HuH-7 (cell line): ENCODE measurements around the gene DBR1.

Experiments used
- DNase-seq: peaks from one replicate; pipeline ENCODE4 v3.0.0; 2011; ENCODE audit warnings: low spot score

Gene DBR1, protein sequence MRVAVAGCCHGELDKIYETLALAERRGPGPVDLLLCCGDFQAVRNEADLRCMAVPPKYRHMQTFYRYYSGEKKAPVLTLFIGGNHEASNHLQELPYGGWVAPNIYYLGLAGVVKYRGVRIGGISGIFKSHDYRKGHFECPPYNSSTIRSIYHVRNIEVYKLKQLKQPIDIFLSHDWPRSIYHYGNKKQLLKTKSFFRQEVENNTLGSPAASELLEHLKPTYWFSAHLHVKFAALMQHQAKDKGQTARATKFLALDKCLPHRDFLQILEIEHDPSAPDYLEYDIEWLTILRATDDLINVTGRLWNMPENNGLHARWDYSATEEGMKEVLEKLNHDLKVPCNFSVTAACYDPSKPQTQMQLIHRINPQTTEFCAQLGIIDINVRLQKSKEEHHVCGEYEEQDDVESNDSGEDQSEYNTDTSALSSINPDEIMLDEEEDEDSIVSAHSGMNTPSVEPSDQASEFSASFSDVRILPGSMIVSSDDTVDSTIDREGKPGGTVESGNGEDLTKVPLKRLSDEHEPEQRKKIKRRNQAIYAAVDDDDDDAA

DNA sequence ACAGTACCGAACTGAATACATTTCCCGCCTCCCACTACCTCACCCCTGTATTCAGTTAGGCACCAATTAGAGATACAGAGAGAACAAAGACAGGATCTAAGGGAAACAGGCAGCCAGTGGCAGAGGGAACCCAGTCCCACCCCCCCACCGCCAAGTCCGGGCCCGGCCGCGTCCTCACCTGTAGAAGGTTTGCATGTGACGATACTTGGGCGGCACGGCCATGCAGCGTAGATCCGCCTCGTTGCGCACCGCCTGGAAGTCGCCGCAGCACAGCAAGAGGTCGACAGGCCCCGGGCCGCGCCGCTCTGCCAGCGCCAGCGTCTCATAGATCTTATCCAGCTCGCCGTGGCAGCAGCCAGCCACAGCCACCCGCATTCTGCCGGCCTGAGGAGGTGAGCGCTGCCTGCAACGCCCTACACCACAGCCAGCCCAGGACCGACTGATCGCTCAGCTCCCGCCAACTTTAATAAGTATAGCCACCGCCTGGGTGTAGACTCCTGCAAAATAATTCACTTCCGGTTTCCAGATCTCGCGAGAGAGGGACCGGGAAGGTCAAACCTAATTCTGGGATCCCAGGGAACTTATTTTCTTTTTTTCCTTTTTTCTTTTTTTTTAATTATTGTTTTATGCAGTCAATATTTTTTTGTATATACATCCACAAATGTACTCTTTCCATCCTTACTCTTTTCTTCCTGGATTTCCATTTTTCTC is at the start of gene DBR1:
TSS of gene DBR1 (minus strand) at position 501 of the 711 bp plus-strand sequence. CDS start at position 375, 126 bp downstream.
- peak; percentile 73 for DNase-seq

DNA sequence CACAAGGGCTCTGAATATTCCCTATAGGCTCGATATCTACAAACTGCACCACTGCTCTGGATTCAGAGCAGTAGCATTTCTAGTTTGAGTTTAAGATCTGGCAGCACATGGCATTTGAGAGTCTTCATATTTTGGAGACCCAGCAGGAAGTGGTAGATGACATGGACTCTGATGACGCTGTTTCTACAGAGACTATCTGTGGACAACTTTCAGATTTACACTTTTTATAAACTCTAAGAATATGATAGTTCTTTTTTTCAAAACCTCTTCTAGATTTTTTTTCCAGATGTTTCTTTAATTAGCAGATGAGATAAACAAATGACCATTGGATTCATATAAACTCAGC is 48.2 kb upstream of the DBR1 start:
- DNase-seq: no peak

DNA sequence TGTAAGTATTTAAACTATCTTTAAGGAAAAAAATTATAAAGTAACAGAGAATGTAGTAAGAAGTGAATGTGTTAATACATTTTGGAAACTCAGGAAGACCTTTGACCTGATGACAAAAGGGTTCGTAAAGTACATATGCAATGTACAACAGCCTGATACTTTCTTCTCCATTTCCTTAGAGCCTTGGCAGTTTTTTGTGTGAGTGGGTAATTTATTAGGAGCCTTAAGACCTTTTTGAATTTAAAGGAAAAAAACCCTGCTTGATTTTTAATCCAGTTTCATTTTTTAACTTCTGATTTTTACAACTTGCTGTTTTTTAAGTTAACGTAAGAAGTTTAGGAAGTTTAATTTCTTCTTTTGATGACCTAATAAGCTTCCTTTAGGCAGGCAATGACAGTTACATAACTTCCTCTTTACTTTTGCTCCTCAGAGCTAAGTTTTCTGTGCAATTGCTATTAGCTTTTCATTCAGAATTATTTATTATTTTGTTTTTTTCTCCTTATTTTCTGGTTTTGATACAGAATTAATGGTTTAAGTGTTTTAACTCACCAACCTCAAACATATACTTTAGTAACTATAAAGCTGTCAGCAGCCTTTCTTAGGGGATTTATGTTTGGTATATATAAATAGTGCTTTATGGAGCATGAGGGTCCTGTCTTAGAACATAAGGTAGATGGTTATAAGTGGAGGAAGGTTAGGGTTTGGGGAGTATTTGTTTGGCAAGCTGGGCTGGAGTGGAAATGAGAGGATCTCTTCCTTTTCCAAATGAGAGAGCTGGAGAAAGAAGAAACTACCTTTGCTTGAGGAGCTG is 47.6 kb upstream of the DBR1 start:
- DNase-seq: no peak

DNA sequence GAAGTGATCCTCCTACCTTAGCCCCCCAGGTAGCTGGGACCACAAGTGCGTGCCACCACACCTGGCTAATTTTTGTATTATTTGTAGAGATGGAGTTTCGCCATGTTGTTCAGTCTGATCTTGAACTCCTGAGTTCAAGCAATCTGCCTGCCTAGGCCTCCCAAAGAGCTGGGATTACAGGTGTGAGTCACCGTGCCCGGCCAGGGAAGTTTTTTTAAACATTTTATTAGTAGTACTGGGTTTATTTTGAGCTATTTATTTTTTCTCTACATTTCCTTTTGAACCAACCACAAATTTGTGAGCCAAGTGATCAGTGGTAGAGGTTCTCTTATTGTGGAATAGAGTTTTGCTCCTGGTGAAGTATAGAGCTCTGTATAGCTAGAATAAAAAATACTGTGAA is 46.1 kb upstream of the DBR1 start:
- DNase-seq: no peak

DNA sequence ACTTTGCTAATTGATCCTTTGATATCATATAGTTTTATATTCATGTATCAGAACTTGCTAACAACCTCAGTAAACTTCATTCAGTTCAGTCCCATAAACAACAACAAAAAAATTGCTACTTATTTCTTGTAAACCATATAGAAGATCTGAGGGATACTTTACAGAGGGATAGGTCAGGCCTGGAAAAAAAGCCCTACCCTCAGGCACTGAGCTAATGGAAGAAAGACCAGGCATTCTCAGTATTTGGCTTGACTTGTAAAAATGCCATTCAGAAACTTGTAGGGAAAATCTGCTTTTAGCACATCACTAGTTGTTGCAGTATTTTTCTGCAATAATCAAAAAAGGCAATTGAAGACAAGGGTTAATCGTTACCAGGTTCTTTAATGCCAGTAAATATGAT is 45.5 kb upstream of the DBR1 start:
- no peak for DNase-seq

DNA sequence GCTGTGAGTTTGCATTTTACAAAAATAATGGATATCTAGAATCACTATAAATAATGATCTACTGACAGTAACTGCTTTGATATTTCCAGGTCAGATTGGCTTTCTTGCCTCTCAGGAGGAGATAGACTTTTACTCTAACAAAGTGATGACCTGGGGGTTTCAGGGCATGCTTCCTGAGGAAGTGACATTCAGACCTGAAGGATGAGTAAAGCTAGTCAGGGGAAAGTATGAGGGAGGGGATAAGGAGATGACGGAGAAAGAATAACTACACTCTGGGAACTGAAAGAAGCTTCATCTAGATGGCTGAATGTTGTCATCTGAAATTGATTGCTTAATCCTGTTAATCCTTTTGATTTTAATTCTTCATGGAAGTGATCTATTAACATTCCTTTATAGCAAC is 44.5 kb upstream of the DBR1 start:
- no peak for DNase-seq

DNA sequence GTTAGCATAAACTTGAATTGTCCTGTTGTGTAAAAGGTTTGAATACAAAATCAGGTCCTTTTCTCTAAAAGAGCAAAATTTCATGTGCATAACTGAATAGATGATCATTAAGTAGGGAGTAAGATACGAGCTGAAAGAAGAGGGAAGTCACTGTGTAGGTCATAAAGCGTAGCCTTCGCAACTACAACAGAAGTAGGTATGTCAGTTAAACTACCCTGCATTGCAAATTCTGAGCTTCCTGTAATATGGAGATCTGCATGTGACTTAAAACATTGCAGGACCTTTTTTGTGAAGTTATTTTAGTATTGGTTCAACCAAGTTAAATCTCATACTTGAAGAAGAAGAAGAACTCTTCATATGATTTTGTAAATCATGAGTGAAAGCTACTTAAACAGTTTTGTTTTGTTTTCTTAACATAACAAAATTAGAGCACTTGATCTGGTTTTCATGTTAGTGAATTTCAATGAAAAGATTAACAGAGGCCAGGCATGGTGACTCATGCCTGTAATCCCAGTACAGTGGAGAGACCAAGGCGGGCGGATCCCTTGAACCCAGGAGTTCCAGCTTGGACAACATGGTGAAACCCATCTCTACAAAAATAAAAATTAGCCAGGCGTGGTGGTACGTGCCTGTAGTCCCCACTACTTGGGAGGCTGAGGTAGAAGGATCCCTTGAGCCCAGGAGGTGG is 38.8 kb upstream of the DBR1 start:
- no peak for DNase-seq

DNA sequence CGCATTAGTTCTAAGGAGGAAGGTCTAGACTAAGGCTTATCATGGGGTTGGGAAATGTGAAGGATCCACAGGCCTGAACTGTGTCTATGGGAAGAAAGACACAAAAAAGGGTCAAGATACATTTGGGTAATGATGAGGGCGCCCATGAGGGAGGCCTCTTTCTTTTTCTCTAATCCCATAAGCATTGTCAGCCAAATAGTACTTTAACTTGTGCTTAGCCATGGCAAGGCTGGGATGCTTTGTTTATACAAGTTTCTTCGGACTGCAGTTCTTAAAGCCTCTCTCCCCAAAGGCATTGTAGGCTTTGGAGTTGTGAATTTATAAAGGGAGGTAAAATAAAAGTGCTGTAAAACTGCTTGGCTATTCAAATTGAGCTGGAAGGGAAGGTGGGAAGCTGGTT is 35.8 kb upstream of the DBR1 start:
- no peak for DNase-seq

DNA sequence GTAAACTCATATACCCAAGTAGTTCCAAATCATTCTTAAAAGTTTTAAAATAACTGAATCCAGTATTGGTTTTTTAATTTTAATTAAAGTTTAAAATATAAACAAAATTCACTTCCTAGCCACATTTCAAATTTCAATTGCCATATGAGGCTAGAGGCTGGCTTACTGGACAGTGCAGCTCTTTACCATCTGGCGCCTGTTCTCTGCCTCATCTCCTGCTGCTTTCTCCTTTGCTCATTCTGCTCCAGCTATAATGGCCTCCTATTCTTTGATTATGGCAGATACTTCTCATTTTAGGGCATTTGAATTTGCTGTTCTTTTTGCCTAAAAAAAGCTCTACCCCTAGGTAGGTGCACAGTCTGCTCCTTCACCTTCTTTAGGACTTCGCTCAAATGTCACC is 31.5 kb upstream of the DBR1 start:
- no peak for DNase-seq

DNA sequence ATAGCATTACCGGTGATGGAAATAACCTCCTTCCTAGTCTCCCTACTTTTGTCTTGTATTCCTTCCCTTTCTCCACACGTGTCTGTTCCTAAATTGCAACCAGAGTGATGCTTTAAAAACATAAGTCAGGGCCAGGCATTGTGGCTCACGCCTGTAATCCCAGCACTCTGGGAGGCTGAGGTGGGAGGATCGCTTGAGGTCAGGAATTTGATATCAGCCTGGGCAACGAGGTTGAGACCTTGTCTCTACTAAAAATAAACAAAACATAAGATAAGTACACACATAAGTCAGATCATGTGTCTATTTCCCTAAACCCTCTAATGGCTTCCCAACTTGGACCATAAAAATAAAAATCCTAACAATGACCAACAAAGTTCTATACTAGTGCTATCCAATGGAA is 30.8 kb upstream of the DBR1 start:
- no peak for DNase-seq

DNA sequence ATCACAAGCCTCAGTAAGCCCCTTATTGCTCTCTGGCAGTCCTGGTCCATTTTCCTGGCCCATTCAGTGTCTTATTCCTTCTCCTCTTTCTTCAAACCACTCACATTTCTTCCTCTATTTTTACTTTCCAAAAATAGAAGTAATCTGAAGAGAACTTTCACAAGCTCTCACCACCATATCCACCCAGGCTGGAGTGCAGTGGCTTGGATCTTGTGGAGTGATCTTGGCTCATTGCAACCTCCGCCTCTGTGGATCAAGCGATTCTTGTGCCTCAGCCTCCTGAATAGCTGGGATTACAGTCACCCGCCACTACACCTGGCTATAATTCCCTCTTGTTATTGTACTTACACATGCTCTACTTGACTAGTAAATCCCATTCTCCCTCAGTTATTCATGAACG is 29.2 kb upstream of the DBR1 start:
- no peak for DNase-seq

DNA sequence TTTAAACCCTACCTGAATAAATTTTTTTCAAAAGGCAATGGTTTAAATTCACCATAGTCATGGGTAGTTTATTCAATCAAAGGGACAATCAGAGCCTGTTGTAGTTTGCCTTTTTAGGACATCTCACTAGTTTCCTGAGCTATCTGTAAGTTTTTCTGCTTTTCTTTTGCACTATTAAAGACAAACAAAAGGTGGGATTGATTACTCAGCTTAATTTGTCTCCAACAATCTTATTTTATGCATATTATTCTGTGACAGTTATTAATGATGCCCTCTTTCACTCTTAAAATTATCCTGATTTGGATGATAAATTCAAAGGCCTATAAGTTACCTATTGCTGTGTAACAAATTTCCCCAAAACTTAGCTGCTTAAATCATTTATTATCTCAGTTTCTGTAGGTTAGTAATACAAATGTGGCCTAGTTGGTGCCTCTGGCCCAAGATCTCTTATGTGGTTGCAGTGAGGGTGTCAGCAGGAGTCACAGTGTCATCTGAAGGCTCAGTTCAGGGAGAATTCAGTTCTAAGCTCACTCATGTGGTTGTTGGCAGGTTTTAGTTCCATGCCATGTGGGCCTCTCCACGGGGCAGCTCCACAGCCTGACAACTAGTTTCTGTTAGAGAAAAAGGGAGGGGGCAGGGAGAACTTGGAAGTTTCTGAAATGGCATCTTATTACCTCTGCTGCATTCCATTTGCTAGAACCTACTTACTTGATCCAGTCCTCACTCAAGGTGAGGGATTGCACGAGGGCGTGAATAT is 28.4 kb upstream of the DBR1 start:
- no peak for DNase-seq

DNA sequence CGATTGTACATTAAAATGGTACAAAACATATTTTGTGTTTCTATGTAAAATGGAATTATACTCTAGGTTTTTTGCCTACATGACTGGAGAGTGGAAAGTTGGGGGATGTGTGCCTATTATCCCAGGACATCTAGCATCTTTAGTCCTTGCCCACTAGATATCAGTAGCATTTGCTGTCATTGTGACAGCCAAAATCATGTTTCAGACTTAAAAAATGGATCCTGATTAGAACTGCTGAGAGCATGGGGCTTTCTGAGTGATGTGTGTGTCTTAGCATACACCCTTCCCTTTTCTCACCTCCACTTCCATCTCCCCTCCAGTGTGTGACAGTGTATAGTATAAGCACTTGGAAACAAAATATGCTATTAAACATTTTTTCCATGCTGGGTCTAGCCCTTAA is 25.7 kb upstream of the DBR1 start:
- DNase-seq: no peak

DNA sequence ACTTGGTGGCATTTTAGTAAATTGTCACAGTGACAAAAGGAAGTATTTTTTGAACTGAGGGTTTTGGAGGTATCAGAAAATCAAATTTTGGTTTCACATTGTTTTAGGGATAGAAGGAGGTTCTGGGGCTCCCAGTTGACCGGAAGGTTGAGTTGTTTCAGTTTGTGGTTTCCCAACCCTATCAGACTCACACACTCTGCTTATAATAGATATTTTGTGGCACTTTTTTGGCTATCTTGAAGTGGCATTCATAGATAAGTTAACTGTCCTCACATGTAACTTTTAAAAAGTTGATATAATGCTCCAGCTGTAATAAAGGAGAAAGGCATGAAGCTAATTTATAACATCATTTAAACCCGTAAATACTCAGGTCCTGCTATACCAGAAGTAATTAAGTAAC is 25.1 kb upstream of the DBR1 start:
- no peak for DNase-seq

DNA sequence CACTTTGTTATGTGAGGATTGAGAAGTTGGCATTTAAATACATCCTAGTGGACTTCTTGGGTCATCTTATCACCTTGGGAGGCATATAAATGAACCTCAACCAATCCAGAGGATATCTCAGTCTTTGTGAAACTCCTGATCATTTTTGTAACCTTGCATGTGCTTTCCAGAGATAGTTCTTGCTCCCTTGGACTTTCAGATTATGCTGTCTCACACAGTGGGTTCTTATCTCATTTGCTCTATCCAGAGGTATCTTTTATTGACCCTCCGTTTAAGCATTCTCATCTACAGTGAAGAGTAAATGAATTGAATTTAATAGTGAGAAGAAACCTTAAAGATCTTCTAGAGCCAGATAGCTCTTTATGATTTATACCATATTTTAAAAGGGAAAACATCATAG is 22.8 kb upstream of the DBR1 start:
- DNase-seq: no peak

DNA sequence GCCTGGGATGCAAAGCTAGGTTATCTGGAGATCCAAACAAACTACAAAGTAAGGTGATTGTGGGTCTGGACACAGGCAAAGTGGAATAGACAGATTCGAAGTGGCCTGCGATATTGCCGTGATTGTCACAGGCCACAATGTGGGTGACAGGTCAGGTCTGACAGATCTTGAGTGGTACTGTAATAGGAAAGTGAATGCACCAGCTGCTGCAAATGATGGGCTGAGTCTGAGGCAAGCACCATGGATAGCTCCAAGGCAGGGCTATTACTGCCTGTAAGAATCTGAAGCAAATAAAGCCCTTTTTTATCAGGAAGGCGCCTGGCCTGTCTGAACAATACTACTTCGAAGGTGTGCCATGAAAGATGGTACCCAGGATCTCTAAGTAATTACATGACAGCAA is 22.3 kb upstream of the DBR1 start:
- DNase-seq: no peak

DNA sequence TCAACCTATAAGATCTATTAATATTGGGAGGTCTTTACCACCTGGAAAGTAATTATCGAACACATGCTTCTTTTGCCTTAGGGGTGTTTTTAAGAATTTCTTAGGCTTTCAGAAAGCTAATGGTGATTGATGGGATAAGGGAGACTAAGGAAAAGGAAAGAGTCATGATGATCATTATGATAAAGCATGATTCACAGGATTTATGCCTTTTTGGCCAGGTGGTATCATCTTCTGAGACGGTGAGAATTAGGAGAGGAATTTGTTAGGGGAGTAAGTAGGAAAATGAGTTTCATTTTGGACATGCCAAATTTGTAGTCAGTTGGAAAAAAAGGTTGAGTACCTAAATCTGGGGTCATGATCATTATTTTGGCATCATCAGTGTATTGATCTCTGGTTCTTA is 21.3 kb upstream of the DBR1 start:
- no peak for DNase-seq

DNA sequence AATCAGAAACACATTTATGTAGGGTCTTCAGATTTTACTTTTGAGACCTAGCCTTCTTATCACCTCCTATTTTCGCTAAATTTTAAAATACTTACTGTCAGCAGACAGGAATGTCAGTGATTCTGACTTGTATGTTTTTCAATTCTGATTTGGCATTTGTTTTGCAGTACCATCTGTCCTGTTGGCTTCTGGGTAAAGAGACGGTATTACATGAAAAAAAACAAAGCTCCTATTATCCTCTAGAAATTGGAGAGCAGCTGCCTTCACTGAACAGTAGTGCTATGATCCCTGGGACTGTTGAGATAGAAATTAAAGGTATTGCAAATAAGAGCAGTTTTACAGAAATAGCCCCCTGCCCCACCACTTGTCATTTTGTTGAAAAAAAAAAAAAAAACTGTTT is 20.8 kb upstream of the DBR1 start:
- no peak for DNase-seq

DNA sequence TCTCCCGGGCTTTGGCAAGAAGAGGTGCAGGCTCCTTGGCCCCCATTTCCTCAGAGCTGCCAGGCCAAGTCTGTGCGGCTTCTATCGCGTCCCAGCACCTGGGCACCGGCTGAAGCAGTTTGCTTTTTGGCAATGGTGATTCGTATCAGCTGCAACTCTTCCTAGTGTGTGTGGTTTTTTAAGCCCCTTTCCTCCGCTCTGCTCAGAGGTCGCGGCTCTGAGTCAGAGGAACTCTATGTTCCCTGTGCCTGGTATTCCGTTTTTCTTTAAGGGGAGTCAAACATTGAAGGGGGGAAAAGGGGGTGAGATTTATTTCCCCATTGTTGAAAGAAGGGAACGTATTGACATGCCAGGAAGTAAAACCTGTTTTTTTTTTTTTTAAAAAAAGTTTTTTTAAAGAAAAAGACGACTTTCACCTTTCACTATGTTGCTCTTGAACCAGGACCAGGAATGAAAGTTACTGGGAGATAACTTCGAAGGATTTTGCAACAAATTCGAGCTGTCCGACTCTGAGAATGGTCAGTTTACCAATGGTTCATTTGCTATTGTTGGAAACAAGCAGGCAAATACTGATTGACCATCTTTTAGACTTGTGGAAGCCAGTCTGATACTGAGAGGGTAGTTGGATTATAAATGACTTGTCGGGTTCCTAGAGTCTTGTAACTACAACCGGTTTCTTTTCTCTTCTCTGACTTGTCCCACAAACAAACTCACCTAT is 13.5 kb upstream of the DBR1 start:
- no peak for DNase-seq

DNA sequence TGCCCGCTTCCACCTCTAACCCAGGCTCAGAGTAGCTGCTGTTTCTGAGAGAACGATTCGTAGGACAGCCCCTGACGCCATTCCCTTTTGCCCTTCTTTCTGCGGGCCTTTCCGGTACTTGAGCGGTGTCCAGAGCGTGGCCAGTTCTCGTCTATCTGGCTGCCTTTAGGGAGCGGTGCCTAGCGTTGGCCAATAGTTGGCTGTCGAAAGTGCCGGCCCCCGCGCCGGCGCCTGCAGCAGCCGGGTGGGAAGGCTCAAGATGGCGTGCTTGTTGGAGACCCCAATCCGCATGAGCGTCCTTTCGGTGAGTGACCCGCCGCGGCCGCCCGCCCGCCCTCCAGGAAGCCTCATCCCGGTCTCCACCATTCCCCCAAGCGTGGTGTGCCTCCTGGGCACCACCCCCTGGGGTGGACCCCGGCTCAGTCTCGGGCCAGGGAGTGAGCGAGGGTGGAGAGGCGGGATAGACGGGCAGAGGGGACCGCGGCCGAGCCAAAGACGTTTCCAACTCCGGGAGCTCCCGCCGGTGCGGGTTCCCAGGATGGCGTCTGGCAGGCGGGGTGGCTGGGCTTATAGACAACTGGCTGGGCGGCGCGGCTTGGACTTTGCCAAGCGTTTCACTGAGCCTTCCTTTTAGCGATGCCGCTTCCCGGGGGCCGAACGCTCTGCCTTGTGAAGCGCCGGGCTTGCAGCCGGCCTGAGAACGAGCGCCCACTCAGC is 12.7 kb upstream of the DBR1 start, which contains the start of gene ARMC8:
TSS of gene ARMC8 (plus strand) at position 6 of the 717 bp plus-strand sequence. CDS start at position 260, 254 bp downstream.
- peak; percentile 94 for DNase-seq
